Measurements from ENCODE around the gene UGT1A7.

The UGT1A7 gene

GRCh38 chr2:233673896-233674295 is 7.8 kb upstream of the UGT1A7 start:
- TF ChIP-seq, protein P1, sequence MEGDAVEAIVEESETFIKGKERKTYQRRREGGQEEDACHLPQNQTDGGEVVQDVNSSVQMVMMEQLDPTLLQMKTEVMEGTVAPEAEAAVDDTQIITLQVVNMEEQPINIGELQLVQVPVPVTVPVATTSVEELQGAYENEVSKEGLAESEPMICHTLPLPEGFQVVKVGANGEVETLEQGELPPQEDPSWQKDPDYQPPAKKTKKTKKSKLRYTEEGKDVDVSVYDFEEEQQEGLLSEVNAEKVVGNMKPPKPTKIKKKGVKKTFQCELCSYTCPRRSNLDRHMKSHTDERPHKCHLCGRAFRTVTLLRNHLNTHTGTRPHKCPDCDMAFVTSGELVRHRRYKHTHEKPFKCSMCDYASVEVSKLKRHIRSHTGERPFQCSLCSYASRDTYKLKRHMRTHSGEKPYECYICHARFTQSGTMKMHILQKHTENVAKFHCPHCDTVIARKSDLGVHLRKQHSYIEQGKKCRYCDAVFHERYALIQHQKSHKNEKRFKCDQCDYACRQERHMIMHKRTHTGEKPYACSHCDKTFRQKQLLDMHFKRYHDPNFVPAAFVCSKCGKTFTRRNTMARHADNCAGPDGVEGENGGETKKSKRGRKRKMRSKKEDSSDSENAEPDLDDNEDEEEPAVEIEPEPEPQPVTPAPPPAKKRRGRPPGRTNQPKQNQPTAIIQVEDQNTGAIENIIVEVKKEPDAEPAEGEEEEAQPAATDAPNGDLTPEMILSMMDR (IDR thresholded peaks at IDR 0.05), result no peak

DNA sequence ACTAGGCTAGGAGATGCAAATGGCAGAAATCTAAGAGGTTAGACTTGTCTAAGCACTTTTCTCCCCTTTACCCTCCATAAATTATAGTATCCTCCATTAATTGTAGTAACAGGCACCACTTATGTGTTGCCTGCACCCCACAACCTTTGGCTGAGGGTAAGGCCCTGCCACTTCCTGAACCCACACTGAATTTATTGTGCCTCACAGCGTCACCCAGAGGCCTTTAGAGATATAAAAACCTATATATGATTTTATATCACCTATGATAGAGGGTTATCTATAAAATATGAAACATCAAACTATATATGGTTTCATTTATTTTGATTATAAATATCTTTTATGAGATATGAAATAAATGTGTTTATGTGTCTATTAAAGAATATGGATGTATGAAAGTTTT is 7.4 kb upstream of the UGT1A7 start:
- TF ChIP-seq, protein P1 (IDR thresholded peaks at IDR 0.05), result no peak

GRCh38 chr2:233674995-233675394 is 6.7 kb upstream of the UGT1A7 start:
- TF ChIP-seq, protein P1 (IDR thresholded peaks at IDR 0.05), result no peak

GRCh38 chr2:233676046-233676445 is 5.7 kb upstream of the UGT1A7 start:
- TF ChIP-seq, protein P1 (IDR thresholded peaks at IDR 0.05), result no peak

- TF ChIP-seq, protein P1 (IDR thresholded peaks at IDR 0.05), result no peak
These were observed 2.5 kb upstream of the UGT1A7 start for GRCh38 chr2:233679196-233679595.

- TF ChIP-seq, protein P1 (IDR thresholded peaks at IDR 0.05), result no peak
These were observed 1.2 kb upstream of the UGT1A7 start for GRCh38 chr2:233680361-233681045.

DNA sequence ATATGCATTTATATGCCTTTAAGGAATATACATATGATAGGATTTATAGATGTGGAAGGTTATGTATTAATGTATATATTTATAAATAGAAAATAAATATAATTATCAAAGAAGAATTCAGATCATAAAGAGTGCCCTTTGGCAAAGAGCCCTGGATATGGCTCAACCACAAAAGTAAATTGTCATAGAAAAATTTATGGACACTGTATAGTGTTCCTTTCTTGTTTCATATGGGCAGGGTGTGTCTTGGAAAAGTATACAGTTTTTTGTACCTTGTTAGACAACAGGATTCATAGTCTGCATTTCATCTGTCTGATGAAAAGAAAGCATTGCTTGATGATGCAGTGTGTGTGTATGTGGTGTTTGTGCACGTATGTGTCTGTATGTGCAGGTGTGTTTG is 2.9 kb downstream of the UGT1A7 start:
- TF ChIP-seq, protein P1 (IDR thresholded peaks at IDR 0.05), result no peak

- TF ChIP-seq, protein P1 (IDR thresholded peaks at IDR 0.05), result no peak
These were observed 5.2 kb downstream of the UGT1A7 start for GRCh38 chr2:233686928-233687327.

Measured in LNCAP (cell line).